HepG2 (cell line): ENCODE measurements around the gene NF2. TPM values are rescaled to one million over a fixed set of nuclear protein-coding genes. Genes with fewer than 3 reads are reported as not detected.

Source experiments
- CEBPZ ChIP-seq: IDR thresholded peaks from 2 replicates; pipeline ENCODE4 v1.6.1; 2012; ENCODE audit warnings: low read length, improper control_type of control experiment
- CSRNP1 ChIP-seq: sonication (generic); formaldehyde crosslinking; IDR thresholded peaks from 2 replicates; pipeline ENCODE4 v1.8.1; 2023; ENCODE audit warnings: mild to moderate bottlenecking, missing genetic modification reagents
- HIVEP1 ChIP-seq: sonication (generic); formaldehyde crosslinking; IDR thresholded peaks from 2 replicates; pipeline ENCODE4 v1.4.0; 2020; ENCODE audit warnings: mild to moderate bottlenecking, missing genetic modification reagents
- KMT2A ChIP-seq: sonication (generic); formaldehyde crosslinking; IDR thresholded peaks from 2 replicates; pipeline ENCODE4 v1.4.0; 2020; ENCODE audit warnings: missing genetic modification reagents
- MTA1 ChIP-seq: sonication (generic); formaldehyde crosslinking; IDR thresholded peaks from 2 replicates; pipeline ENCODE4 v1.4.0; 2020; ENCODE audit warnings: missing genetic modification reagents, mild to moderate bottlenecking, borderline replicate concordance
- PBX3 ChIP-seq: sonication (generic); formaldehyde crosslinking; IDR thresholded peaks from 2 replicates; pipeline ENCODE4 v1.8.1; 2023; ENCODE audit warnings: missing genetic modification reagents, inconsistent platforms, borderline replicate concordance
- PRPF4 ChIP-seq: fragments of 200-400 bp; formaldehyde crosslinking; IDR thresholded peaks from 2 replicates; pipeline ENCODE4 v1.6.1; 2016; ENCODE audit warnings: low read length, low read depth; ENCODE audit not compliant: poor library complexity, severe bottlenecking
- TFAP4 ChIP-seq: sonication (generic); IDR thresholded peaks from 2 replicates; pipeline ENCODE4 v1.6.1; 2016; ENCODE audit warnings: low read depth, borderline replicate concordance
- UBTF ChIP-seq: sonication (generic); formaldehyde crosslinking; IDR thresholded peaks from 2 replicates; pipeline ENCODE4 v1.4.0; 2020; ENCODE audit warnings: mild to moderate bottlenecking, missing genetic modification reagents
- ZFAT ChIP-seq: sonication (generic); formaldehyde crosslinking; conservative IDR thresholded peaks from 2 replicates; pipeline ENCODE4 v1.8.1; 2023; ENCODE audit warnings: missing genetic modification reagents, inconsistent platforms
- ZMYM3 ChIP-seq: sonication (generic); formaldehyde crosslinking; IDR thresholded peaks from 2 replicates; pipeline ENCODE4 v1.5.1; 2020; ENCODE audit warnings: mild to moderate bottlenecking, missing genetic modification reagents
- ZMYM4 ChIP-seq: sonication (generic); formaldehyde crosslinking; IDR thresholded peaks from 2 replicates; pipeline ENCODE4 v1.8.1; 2023; ENCODE audit warnings: mild to moderate bottlenecking, missing genetic modification reagents
- ZNF101 ChIP-seq: sonication (generic); formaldehyde crosslinking; IDR thresholded peaks from 2 replicates; pipeline ENCODE4 v1.4.0; 2020; ENCODE audit warnings: mild to moderate bottlenecking, low read depth, missing genetic modification reagents, borderline replicate concordance
- ZNF124 ChIP-seq: sonication (generic); formaldehyde crosslinking; IDR thresholded peaks from 2 replicates; pipeline ENCODE4 v1.4.0; 2020; ENCODE audit warnings: missing genetic modification reagents
- ZNF333 ChIP-seq: sonication (generic); formaldehyde crosslinking; IDR thresholded peaks from 2 replicates; pipeline ENCODE4 v1.4.0; 2020; ENCODE audit warnings: mild to moderate bottlenecking, missing genetic modification reagents, borderline replicate concordance
- ZNF556 ChIP-seq: sonication (generic); formaldehyde crosslinking; IDR thresholded peaks from 2 replicates; pipeline ENCODE4 v1.4.0; 2020; ENCODE audit warnings: mild to moderate bottlenecking, missing genetic modification reagents, borderline replicate concordance
- ZNF576 ChIP-seq: sonication (generic); formaldehyde crosslinking; IDR thresholded peaks from 2 replicates; pipeline ENCODE4 v1.4.0; 2020; ENCODE audit warnings: mild to moderate bottlenecking, missing genetic modification reagents
- polyA plus RNA-seq, 8 experiments: library from polyadenylated mRNA; depleted of rRNA in 3 of 8; stranded (reverse) in 7 of 8; unstranded in 1 of 8; fragments of >200 nt; fragmentation: Illumina TruSeq in 4 of 8; extraction: Trizol in 4 of 8; gene quantifications; 2 replicates each; pipeline versions ENCODE4 v1.2.1 to v1.2.3, GENCODE V29; 2011 to 2016; ENCODE audit warnings: low read depth in 4 of 8, missing spikeins in 1 of 8, mixed read lengths in 1 of 8; ENCODE audit not compliant: insufficient read depth in 1 of 8
- total RNA-seq, 5 experiments: library from RNA; depleted of rRNA; stranded (reverse); fragments of >200 nt; fragmentation: Illumina TruSeq; extraction: Trizol; gene quantifications; 2 replicates each; pipeline ENCODE4 v1.2.3, GENCODE V29; 2016; ENCODE audit warnings: low read depth in 1 of 5

Gene NF2
- total and polyA plus RNA-seq, 2 of the 13 experiments (the other 11 are each of a cell fraction or from before 2014, with no cell fraction given) = 9.3 to 33.3 TPM

GRCh38 chr22:29603358-29604075 lies at the start of gene NF2 (continued):
- peak; percentile 93 for TF ChIP-seq UBTF (CRISPR knock-in tag)
- TF ChIP-seq PBX3 (CRISPR knock-in tag) = peak; percentile 53; the same call in 1 of the 2 replicates
- peak; percentile 33; the same call in 1 of the 2 replicates for TF ChIP-seq ZNF124 (CRISPR knock-in tag)
- peak; percentile 77 for TF ChIP-seq CSRNP1 (CRISPR knock-in tag)
- TF ChIP-seq ZNF333 (CRISPR knock-in tag) = peak; percentile 87; the same call in 1 of the 2 replicates
- TF ChIP-seq ZFAT (CRISPR knock-in tag) = no peak; the same call in 1 of the 2 replicates
- TF ChIP-seq ZNF556 (CRISPR knock-in tag) = peak; percentile 56; the same call in 1 of the 2 replicates
- 0 out of 2 replicates have a peak, but pooled peaks have one; percentile 45 for TF ChIP-seq ZNF576 (CRISPR knock-in tag)
- peak; percentile 83 for TF ChIP-seq CEBPZ
- TF ChIP-seq MTA1 (CRISPR knock-in tag) = 0 out of 2 replicates have a peak, but pooled peaks have one; percentile 72
- TF ChIP-seq KMT2A (CRISPR knock-in tag) = no peak; the same call in none of the 2 replicates
- TF ChIP-seq PRPF4 = no peak
- 0 out of 2 replicates have a peak, but pooled peaks have one; percentile 45 for TF ChIP-seq HIVEP1
- peak; percentile 92 for TF ChIP-seq ZMYM4 (CRISPR knock-in tag)
- no peak for TF ChIP-seq TFAP4
- no peak for TF ChIP-seq ZNF101 (CRISPR knock-in tag)
- no peak for TF ChIP-seq ZMYM3 (CRISPR knock-in tag)
